Ishikawa (cell line): ENCODE measurements around the gene CSRNP2.

Experiments
- CEBPB ChIP-seq: IDR thresholded peaks from 2 replicates; pipeline ENCODE4 v1.6.1; 2012
- CREB1 ChIP-seq: IDR thresholded peaks from 2 replicates; pipeline ENCODE4 v1.6.1; 2012; ENCODE audit warnings: low read depth
- EGR1 ChIP-seq: IDR thresholded peaks from 2 replicates; pipeline ENCODE4 v1.6.1; 2012
- EP300 ChIP-seq: IDR thresholded peaks from 2 replicates; pipeline ENCODE4 v1.6.1; 2012; ENCODE audit warnings: borderline replicate concordance
- FOXM1 ChIP-seq: IDR thresholded peaks from 2 replicates; pipeline ENCODE4 v1.6.1; 2012; ENCODE audit warnings: low read depth, borderline replicate concordance
- MAX ChIP-seq: IDR thresholded peaks from 2 replicates; pipeline ENCODE4 v1.6.1; 2012
- NFIC ChIP-seq: IDR thresholded peaks from 2 replicates; pipeline ENCODE4 v1.6.1; 2012
- RAD21 ChIP-seq: IDR thresholded peaks from 2 replicates; pipeline ENCODE4 v1.6.1; 2012; ENCODE audit warnings: low read depth
- TAF1 ChIP-seq: IDR thresholded peaks from 2 replicates; pipeline ENCODE4 v1.6.1; 2012; ENCODE audit warnings: low read depth, mild to moderate bottlenecking
- TCF12 ChIP-seq: IDR thresholded peaks from 2 replicates; pipeline ENCODE4 v1.6.1; 2012; ENCODE audit warnings: low read depth
- TEAD4 ChIP-seq: IDR thresholded peaks from 2 replicates; pipeline ENCODE4 v1.6.1; 2012
- YY1 ChIP-seq: IDR thresholded peaks from 2 replicates; pipeline ENCODE4 v1.6.1; 2012; ENCODE audit warnings: low read depth
- ZBTB7A ChIP-seq: IDR thresholded peaks from 2 replicates; pipeline ENCODE4 v1.6.1; 2012; ENCODE audit warnings: low read depth
- TF ChIP-seq, protein P1 (sequence below): IDR thresholded peaks from 2 replicates; pipeline ENCODE4 v1.6.1; 2012; ENCODE audit warnings: low read depth, mild to moderate bottlenecking

DNA sequence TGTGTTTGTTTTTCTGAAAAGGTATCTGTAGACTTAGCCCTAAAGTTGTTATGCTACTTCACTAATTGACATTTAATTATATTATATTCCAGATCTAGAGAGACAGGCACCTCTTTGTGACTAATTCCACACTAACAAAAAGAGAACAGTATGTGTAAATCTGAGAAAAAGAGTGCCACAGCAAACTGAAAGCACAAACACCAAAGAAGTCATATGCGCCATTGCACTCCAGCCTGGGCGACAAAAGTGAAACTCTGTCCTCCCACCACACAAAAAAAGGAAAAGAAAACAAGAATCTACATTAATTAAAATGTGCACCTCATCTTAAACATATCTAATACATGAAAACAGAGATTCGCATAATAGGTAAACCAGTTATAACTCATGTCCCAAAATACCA is 4.4 kb upstream of the CSRNP2 start:
- no peak for TF ChIP-seq EP300
- TF ChIP-seq CREB1: no peak
- no peak for TF ChIP-seq MAX
- TF ChIP-seq ZBTB7A: no peak
- TF ChIP-seq TEAD4: no peak
- TF ChIP-seq, protein P1, sequence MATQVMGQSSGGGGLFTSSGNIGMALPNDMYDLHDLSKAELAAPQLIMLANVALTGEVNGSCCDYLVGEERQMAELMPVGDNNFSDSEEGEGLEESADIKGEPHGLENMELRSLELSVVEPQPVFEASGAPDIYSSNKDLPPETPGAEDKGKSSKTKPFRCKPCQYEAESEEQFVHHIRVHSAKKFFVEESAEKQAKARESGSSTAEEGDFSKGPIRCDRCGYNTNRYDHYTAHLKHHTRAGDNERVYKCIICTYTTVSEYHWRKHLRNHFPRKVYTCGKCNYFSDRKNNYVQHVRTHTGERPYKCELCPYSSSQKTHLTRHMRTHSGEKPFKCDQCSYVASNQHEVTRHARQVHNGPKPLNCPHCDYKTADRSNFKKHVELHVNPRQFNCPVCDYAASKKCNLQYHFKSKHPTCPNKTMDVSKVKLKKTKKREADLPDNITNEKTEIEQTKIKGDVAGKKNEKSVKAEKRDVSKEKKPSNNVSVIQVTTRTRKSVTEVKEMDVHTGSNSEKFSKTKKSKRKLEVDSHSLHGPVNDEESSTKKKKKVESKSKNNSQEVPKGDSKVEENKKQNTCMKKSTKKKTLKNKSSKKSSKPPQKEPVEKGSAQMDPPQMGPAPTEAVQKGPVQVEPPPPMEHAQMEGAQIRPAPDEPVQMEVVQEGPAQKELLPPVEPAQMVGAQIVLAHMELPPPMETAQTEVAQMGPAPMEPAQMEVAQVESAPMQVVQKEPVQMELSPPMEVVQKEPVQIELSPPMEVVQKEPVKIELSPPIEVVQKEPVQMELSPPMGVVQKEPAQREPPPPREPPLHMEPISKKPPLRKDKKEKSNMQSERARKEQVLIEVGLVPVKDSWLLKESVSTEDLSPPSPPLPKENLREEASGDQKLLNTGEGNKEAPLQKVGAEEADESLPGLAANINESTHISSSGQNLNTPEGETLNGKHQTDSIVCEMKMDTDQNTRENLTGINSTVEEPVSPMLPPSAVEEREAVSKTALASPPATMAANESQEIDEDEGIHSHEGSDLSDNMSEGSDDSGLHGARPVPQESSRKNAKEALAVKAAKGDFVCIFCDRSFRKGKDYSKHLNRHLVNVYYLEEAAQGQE: no peak
- no peak for TF ChIP-seq RAD21
- no peak for TF ChIP-seq CEBPB
- no peak for TF ChIP-seq NFIC
- TF ChIP-seq EGR1: no peak
- no peak for TF ChIP-seq YY1
- no peak for TF ChIP-seq TAF1
- TF ChIP-seq TCF12: no peak
- no peak for TF ChIP-seq FOXM1
